Kidney tubule cell (primary cell): ENCODE data around the gene CREB5.
A peak's percentile ranks its signal among the peaks of the same experiment; 100 is the strongest.

Experiments
- DNase-seq: peaks from one replicate; pipeline ENCODE4 v3.0.0-alpha.2; 2018; ENCODE audit warnings: low spot score

The CREB5 gene

GRCh38 chr7:28858206-28858605, 445.9 kb downstream of the CREB5 start:
- peak; percentile 73 for DNase-seq

GRCh38 chr7:28858895-28859294, 446.6 kb downstream of the CREB5 start:
- DNase-seq: no peak

GRCh38 chr7:28861825-28862224, 449.5 kb downstream of the CREB5 start:
- DNase-seq: no peak

GRCh38 chr7:28862595-28863272, 450.4 kb downstream of the CREB5 start:
- DNase-seq: no peak

GRCh38 chr7:28865601-28866144, 453.4 kb downstream of the CREB5 start:
- no peak for DNase-seq

- no peak for DNase-seq
These were observed 456.4 kb downstream of the CREB5 start for GRCh38 chr7:28868712-28869111.

- DNase-seq: no peak
These were observed 458.8 kb downstream of the CREB5 start for GRCh38 chr7:28871077-28871476.

- no peak for DNase-seq
These were observed 459.3 kb downstream of the CREB5 start for GRCh38 chr7:28871631-28872030.

GRCh38 chr7:28872226-28872625, 459.9 kb downstream of the CREB5 start:
- DNase-seq: peak; percentile 43

- no peak for DNase-seq
These were observed 461.0 kb downstream of the CREB5 start for GRCh38 chr7:28873365-28873764.

GRCh38 chr7:28874001-28874400, 461.7 kb downstream of the CREB5 start:
- no peak for DNase-seq
